GM19452 (cell line): Measurements from ENCODE around the gene SPINT3.
A peak's percentile ranks its signal among the peaks of the same experiment; 100 is the strongest.
"Not testable (repeated sequence)": the region's sequence is repeated elsewhere in the genome, so short reads cannot be mapped to it uniquely, and the experiment has no call there.

ENCODE experiments used
- ATAC-seq: cut with Tn5 transposase; IDR thresholded peaks from one replicate; pipeline ENCODE4 v1.9.1; 2021; ENCODE audit not compliant: unreplicated experiment

SPINT3 gene

DNA sequence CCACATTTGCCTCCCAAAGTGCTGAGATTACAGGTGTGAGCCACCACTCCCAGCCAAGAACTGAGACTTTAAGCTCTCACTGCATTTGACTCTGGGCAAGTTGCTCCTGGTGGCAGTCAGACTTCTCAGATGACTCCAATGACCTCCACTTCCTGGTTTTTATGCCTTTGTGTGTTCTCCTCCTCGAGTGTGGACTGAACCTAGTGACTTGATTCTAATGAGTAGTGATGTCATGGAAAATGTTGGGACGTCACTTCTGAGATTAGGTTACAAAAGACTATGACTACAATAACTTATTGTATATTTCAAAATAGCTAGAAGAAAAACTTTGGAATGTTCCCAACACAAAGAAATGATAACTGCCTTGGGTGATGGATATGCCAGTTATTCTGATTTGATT, 12.0 kb downstream of the SPINT3 start:
- no peak for ATAC-seq

DNA sequence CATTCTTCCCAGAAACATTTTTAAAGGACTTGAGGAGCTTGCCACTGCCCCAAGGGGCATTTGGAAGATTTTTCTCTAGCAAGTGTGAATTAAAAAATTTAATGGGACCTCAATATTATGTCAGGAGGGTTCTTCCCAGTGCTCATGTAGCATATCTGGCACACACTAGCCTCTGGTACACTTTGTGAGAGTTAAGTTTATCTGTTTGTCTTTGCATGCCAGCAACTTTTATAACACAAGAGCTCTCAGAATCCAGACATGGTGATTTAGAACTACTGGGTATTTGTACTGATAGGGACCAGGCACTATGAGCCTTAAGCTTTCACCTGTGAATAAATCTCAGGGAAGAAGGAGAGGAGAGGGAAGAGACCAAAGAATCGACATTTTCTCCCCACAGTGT, 12.9 kb downstream of the SPINT3 start:
- no peak for ATAC-seq

DNA sequence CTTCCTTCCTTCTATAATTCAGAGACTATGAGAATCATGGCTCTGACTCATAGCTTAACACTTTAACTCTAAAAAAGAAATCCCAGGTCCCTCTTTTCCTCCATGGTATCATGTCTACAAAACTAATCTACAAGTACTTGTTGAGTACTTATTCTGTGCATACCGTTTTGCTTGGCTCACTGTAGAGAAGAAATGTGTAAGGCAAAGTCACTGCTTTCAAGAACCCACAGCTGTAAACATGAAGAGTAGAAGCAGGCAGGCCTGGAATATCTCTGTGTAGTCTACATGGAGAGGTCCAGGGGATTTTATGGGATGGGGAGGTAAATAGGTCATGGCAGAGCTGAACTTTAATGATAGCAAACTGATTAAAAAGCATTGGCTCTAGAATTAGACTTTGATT, 13.8 kb downstream of the SPINT3 start:
- ATAC-seq = no peak

DNA sequence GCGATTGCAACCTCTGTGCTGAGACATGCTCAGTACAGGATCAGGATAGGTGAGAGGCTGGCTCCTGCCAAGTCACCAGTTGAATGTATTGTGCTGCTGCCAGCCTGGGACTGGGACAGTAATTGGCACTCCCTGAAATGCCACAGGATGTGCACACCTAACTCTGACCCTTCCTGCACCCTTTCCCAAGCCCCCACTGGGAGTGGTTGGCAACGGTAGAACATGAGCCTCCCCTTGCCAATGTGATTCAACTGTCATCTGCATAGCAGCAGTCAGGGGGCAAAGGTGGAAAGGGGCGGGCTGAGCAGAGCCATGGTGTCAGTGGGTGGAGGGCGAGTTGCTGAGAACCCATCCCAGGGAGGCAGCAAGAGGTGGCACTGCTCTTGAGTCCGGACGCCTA, 15.4 kb downstream of the SPINT3 start:
- no peak for ATAC-seq

DNA sequence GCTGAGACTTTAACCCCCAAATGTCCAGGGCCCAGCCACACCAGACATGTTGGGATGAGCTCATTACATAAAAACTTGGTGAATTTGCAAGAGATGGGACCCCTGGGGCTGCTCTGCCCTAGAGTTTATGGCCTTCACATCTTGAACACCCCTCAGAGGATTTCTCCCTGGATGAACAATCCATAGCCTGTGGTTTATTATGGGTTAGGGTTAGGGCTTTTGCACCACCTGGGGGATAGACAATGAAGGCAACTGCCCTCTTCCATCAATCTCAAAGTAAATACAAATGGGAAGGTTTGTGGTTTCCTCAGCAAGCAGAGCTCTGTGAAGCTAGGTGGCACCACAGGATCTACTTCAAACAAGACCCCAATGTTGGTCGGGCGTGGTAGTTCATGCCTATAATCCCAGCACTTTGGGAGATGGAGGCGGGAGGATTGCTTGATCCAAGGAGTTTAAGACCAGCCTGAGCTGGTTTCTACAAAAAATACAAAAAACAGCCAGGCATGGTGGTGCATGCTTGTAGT, 17.4 kb downstream of the SPINT3 start:
- no peak for ATAC-seq

DNA sequence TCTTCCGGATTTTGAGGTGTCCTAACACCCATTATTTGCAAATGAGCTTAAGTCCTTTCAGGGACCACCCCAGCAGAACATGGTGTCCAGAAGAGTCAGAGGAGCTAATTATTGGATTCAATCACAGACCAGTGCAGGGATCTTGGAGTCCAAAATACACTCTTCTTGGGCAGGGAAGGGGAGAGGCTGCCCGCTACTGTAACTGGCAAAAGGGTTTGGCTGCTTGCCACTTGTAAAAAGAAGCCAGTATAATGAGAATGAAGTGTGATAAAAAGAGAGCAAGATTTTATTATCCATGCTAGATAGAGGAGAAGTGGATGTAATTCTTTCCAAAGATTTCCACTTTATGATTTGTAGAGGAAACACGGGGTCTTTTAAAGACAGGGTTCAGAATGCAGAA, 19.3 kb downstream of the SPINT3 start:
- no peak for ATAC-seq

DNA sequence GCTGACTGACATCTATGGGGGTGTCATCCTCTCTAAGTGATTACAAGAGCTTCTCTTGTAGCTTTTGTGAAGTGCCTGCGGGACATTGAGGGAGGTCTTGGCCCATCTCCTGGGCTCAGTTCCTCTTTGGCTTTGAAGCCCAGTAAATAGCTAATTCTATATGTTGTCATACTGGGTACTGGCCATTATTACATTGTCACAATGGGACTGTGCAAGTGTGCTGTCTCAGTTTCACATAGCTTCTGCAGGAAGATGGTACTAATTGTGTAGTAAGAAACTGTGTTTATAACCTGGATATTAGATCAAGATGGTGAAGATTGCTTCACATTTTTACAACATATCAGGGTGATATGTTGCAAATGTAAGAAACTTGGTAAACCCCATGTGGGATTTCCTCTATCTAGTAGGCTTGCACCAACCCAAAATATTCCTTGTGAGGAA, 19.9 kb downstream of the SPINT3 start:
- no peak for ATAC-seq

DNA sequence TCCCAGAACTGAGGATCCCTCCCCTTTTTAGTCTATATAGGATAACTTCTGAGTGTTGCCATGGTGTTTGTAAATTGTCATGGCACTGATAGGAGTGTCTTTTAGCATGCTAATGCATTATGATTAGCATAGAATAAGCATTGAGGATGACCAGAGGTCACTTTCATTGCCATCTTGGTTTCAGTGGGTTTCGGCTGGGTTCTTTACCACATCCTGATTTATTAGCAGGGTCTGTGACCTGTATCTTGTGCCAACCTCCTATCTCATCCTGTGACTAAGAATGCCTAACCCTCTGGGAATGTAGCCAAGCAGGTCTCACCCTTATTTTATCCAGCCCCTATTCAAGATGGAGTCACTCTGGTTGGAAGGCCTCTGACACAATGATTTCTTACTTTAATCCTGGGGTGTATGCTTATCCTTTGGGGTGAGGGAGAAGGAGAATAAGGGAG, 26.3 kb downstream of the SPINT3 start:
- no peak for ATAC-seq

DNA sequence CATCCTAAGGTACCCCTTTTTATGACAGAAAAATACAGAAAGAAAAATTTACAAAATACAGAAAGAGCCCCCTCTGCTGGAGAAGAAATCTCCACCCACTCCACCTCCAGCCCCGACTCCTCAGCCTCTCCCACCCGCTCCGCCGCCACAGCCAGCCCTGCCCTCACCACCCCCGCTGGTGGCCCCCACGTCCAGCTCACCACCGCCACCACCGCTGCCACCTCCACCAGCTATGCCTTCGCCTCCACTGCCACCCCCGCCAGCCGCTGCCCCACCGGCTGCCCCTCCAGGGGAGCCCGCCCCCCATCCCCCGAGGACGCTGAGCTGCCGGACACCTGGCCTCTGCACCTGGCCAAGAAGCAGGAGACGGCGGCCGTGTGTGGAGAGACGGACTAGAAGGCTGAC, 28.2 kb downstream of the SPINT3 start:
- ATAC-seq = no peak

DNA sequence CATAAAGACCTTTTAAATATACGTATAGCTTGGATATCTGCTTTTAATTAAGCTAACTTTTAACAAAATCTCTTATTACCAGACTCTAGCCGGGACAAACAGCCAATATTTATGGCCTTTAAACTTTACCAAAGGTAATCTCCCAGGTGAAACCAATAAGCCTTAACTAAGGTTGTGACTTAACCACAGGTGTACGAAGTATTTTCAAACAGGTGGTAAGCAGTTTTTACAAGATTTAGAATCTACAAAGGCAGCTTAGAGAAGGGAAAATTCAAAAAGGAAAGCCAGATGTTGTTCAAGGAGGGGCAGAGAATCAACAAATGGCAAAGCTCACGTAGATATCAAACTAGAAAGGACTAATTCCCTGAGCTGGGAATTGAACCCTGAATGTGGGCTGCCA, 30.0 kb downstream of the SPINT3 start:
- no peak for ATAC-seq

DNA sequence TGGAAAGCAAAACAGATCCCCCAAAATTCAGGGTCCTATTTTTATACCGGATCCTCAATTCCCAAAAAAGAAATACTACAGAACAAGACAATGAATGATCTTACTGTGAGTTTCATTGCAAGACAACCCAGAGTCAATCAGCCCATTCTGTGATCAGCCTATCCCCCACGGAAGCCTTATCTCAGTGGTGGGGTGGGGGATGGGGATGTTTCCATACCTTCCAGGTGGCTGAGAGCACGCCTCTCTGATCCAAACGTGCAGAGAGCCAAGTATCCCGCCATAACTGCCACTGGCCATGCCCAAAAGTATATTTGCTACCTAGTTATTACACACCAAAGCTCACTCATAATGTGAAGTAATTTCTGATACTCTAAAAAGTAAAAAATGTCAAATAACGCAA, 30.7 kb downstream of the SPINT3 start:
- ATAC-seq = no peak

DNA sequence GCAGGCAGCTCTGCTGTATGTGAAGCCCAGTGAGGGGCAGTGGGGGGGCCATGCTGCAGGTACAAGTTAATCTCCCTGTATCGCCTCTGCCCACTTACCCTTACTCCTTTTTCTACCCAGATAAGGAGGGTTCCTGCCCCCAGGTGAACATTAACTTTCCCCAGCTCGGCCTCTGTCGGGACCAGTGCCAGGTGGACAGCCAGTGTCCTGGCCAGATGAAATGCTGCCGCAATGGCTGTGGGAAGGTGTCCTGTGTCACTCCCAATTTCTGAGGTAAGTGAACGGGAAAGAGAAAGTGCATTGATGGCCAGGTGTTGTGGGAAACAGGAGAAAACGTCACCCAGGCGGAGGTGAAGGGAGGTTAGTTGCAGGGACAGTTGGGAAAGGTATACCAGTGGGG, 35.6 kb downstream of the SPINT3 start:
- no peak for ATAC-seq

DNA sequence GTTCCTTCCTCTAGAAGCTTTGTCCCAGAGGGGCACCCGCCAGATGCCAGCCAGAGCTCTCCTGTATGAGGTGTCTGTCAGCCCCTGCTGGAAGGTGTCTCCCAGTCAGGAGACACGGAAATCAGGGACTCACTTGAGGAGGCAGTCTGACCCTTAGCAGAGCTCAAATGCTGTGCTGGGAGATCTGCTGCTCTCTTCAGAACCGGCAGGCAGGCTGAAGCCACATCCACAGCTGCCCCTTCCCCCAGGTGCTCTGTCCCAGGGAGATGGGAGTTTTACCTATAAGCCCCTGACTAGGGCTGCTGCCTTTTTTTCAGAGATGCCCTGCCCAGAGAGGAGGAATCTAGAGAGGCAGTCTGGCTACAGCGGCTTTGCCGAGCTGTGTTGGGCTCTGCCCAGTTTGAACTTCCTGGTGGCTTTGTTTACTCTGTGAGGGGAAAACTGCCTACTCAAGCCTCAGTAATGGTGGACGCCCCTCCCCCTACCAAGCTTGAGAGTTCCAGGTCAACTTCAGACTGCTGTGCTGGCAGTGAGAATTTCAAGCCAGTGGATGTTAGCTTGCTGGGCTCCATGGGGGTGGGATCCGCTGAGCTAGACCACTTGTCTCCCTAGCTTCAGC, 37.8 kb downstream of the SPINT3 start:
- ATAC-seq = not testable (repeated sequence)

DNA sequence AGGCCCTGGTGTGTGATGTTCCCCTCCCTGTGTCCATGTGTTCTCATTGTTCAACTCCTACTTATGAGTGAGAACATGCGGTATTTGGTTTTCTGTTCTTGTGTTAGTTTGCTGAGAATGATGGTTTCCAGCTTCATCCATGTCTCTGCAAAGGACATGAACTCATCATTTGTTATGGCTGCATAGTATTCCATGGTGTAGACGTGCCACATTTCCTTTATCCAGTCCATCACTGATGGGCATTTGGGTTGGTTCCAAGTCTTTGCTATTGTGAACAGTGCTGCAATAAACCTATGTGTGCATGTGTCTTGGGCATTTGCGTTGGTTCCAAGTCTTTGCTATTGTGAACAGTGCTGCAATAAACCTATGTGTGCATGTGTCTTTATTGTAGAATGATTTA, 43.1 kb downstream of the SPINT3 start:
- not testable (repeated sequence) for ATAC-seq

DNA sequence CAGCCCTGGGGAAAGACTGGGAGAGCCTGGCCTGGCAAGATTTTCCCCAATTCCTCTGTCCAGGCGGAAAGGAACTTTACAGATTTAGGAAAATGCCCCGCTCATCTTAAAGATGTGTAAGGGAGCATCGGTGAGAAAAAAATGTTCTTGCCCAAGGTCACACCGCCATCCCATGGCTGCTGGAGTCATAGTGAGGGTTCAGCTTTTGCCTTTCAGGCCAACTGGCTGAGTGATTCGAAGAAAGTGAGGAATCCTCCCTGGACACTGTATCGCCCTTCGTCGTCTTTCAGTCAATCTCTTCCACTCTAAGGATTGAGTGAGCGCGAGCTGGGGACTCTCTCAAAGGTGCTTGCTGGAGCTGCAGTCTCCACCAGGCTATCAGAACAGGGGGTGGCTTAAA, 44.5 kb downstream of the SPINT3 start:
- ATAC-seq = no peak

DNA sequence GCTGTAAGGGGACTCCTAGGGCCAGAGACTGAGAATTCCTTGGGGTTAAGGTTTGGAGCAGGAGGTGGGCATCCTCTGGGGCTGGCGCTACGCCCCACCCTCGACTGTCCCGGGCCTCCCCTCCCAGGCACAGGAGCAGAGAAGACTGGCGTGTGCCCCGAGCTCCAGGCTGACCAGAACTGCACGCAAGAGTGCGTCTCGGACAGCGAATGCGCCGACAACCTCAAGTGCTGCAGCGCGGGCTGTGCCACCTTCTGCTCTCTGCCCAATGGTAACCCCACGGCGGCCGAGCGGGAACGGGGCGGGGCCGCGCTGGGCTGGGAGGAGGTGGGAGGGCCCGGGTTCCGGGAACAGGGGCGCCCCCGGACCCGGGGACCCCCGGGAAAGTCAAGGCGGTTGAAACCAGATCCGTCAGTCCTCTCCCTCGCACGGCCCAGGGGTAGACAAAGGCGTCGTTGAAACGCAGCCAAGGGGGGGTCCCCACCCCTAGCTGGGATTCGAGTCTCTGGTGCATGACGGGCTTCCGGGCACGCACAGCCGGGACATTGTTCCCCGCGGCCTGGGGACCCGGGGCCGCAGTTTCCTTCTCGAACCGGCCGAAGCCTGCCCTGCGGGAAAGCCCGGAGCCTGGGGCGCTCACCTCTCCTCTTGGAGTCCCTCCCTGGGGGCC, 45.0 kb downstream of the SPINT3 start:
- ATAC-seq = peak; percentile 57

DNA sequence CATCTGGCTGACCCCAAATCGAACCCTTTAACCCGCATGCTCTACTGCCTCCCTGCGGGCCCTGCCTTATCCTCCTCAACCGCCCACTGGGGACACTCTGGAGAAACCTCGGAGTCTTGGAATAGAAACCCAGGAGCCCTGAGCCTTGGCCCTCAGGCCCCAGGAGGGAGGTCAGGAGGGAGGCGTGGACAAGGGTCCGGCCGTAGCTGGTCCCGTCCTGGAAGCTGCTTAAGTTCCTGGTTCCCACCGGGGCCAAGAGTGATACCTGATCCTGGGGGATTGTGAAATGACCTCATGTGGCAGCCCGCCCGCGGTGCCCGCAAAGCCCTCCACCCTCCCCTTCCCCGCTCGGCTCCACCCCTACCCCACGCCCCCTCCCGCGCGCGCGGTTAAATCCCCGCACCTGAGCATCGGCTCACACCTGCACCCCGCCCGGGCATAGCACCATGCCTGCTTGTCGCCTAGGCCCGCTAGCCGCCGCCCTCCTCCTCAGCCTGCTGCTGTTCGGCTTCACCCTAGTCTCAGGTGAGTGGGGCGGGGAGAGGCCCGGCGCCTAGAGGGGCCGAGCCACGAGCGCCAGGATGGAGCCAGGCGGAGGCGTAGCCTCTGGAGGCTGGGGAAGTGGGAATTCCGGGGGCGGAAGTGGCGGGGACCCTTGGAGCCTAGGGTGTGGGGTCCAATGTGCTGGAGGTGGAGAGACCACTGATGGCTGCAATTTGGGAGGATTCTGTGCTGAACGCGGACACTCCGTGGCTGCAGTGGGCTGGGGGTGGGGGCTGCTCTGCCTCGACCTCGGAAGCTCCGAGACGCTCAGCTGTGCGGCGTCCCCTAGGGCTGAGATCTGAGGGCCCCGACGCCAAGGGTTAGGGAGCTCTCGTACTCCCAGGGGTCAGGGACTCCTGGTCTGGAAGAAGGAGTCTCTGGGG, 45.8 kb downstream of the SPINT3 start, which contains the start of gene WFDC2:
Gene WFDC2, plus strand, starts transcription at position 418 of the 926 bp plus-strand sequence. Its CDS starts 29 bp downstream, at position 447.
- peak; percentile 11 for ATAC-seq

DNA sequence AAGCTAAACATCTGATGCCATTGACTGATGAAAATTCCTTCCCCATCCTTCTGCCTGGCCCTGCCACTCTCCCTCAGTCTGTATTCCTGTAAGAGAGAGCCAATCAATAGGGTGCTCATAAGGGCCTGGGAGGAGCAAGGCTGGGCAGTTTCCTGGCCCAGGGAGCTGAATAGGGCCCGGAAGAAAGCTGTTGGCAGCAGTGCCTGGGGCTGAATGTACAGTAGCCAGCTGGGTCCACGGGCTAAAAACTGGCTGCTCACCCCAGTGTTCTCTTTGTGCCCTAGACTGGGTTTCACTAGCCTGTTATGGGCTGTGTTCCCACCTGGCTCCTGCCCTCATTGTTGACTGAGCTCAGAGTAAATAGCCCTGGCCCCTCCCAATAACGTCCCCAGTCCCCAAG, 47.6 kb downstream of the SPINT3 start:
- ATAC-seq = no peak

DNA sequence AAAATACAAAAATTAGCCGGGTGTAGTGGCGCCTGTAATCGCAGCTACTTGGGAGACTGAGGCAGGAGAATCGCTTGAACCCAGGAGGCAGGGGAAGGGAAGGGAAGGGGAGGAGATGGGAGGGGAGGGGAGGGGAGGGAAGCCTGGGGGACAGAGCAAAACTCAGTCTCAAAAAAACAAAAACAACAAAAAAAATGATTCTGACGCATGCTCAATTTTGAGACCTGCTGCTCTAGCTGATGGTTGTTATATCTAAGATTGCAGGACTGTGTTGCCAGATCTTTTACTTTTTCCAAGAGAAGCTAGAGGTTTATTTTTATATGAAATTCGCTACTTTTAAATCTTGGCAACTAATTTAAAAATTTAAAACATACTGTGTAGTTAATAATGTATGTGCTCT, 48.2 kb downstream of the SPINT3 start:
- no peak for ATAC-seq

DNA sequence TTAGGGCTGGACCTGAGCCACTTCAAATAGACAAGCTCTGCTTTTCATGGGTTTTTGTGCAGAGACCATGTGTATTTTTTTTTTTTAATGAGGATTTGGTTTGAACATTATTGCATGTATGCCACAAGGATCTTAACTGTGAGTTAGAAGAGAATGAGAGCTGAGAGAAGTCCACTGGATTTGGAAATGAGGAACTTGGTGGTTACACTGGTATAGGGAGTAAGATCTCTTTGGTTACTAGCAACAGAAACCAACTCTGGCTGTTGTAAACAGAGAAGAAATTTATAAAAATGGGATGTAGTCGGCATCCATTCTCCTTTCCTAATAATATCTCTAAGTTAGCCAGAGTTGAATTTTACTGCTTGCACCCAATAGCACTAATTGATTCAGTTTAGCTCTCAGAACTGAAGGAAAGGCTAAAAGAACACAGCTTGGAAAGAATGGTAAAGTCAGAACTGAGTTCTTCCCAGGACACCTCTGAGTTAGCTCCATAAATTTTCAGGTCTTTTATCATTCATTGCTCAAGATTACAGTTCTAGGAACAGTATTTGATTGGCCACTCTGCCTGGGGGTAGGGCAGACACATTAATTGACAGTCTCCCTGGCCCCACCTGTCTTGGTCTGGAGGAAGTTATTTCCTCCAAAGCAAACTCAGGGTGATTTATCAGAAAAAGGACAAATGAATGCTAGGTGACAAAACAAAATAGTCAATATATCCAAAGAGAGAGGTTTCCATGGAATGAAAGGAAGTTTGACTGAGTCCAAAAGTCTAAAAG, 49.7 kb downstream of the SPINT3 start:
- ATAC-seq = no peak

DNA sequence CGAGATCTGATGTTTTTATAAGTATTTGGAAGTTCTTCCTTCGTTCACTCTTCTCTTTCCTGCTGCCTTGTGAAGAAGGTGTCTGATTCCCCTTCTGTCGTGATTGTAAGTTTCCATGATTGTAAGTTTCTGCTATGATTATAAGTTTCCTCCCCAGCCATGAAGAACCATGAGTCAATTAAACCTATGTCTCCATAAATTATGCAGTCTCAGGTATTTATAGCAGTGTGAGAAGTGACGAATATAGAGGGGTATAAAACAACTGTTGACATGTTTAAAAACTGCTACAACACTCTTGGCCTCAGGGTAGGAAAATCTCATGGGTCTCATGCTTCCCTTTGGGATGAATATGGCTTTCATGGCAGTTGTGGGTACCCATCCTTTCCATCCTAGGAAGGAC, 51.7 kb downstream of the SPINT3 start:
- ATAC-seq = no peak
